ENCODE data around the gene CCL3.

CCL3 gene

GRCh38 chr17:36124879-36125824, 35.2 kb upstream of the CCL3 start:
- peak; percentile 59 for TF ChIP-seq USF1 (IDR thresholded peaks at IDR 0.05)
- no peak for TF ChIP-seq RAD21 (IDR thresholded peaks at IDR 0.05; ENCODE audit: low read depth)

- TF ChIP-seq NFIC (IDR thresholded peaks at IDR 0.05) (no peak), FOXM1 (IDR thresholded peaks at IDR 0.05; ENCODE audit: borderline replicate concordance, low read depth) (no peak), RAD21 (IDR thresholded peaks at IDR 0.05; ENCODE audit: low read depth) (no peak), EP300 (IDR thresholded peaks at IDR 0.05; ENCODE audit: borderline replicate concordance) (no peak), ZBTB7A (IDR thresholded peaks at IDR 0.05; ENCODE audit: low read depth) (no peak), YY1 (IDR thresholded peaks at IDR 0.05; ENCODE audit: low read depth) (no peak), TCF12 (IDR thresholded peaks at IDR 0.05; ENCODE audit: low read depth) (no peak), TAF1 (IDR thresholded peaks at IDR 0.05; ENCODE audit: low read depth) (no peak), TEAD4 (IDR thresholded peaks at IDR 0.05) (no peak), CREB1 (IDR thresholded peaks at IDR 0.05; ENCODE audit: low read depth) (no peak), MAX (IDR thresholded peaks at IDR 0.05) (no peak), CEBPB (IDR thresholded peaks at IDR 0.05) (no peak), USF1 (IDR thresholded peaks at IDR 0.05) (no peak), EGR1 (IDR thresholded peaks at IDR 0.05) (no peak), REST (IDR thresholded peaks at IDR 0.05; ENCODE audit: low read depth) (no peak)
Observed at GRCh38 chr17:36123431-36123830, 33.5 kb upstream of the CCL3 start.

GRCh38 chr17:36120221-36120620, 30.3 kb upstream of the CCL3 start:
- TF ChIP-seq CREB1 (IDR thresholded peaks at IDR 0.05; ENCODE audit: low read depth) (no peak), EGR1 (IDR thresholded peaks at IDR 0.05) (no peak), FOXM1 (IDR thresholded peaks at IDR 0.05; ENCODE audit: borderline replicate concordance, low read depth) (no peak), MAX (IDR thresholded peaks at IDR 0.05) (no peak), TAF1 (IDR thresholded peaks at IDR 0.05; ENCODE audit: low read depth) (no peak), EP300 (IDR thresholded peaks at IDR 0.05; ENCODE audit: borderline replicate concordance) (no peak), REST (IDR thresholded peaks at IDR 0.05; ENCODE audit: low read depth) (no peak), TEAD4 (IDR thresholded peaks at IDR 0.05) (no peak), RAD21 (IDR thresholded peaks at IDR 0.05; ENCODE audit: low read depth) (no peak), YY1 (IDR thresholded peaks at IDR 0.05; ENCODE audit: low read depth) (no peak), NFIC (IDR thresholded peaks at IDR 0.05) (no peak), USF1 (IDR thresholded peaks at IDR 0.05) (no peak), ZBTB7A (IDR thresholded peaks at IDR 0.05; ENCODE audit: low read depth) (no peak), CEBPB (IDR thresholded peaks at IDR 0.05) (no peak)

GRCh38 chr17:36118477-36119353, 28.8 kb upstream of the CCL3 start:
- TF ChIP-seq ZBTB7A (IDR thresholded peaks at IDR 0.05; ENCODE audit: low read depth) (no peak), REST (IDR thresholded peaks at IDR 0.05; ENCODE audit: low read depth) (no peak), NFIC (IDR thresholded peaks at IDR 0.05) (no peak), TCF12 (IDR thresholded peaks at IDR 0.05; ENCODE audit: low read depth) (no peak), EGR1 (IDR thresholded peaks at IDR 0.05) (no peak)
